Measurements from ENCODE around the gene PRAME. TPM values are rescaled to one million over a fixed set of nuclear protein-coding genes. Genes with fewer than 3 reads are reported as not detected.

Gene PRAME
- total and polyA plus RNA-seq, 7 donors = 0.03 TPM; not detected in 6

GRCh38 chr22:22508274-22509176 is 50.5 kb downstream of the PRAME start, which contains the start of gene ZNF280B:
Gene ZNF280B (minus strand): TSS chr22:22508742. CDS start chr22:22489398, 19,344 bp downstream.
- 1 to 3% (median 2%) methylated on average over 67 to 72 of the region's 72 CpGs for WGBS, 3 donors
- H3K4me1 ChIP-seq = no peaks in the 10 kb centered on the region
- peaks cover 0 to 19% (median 14%) of the 10 kb centered on the region in 3 donors for H3K27me3 ChIP-seq (ENCODE audit: insufficient read depth in 3 of 3, low read length in 2 of 3)
- peak; percentile 48 to 82 (median 80) for ATAC-seq
- H3K9me3 ChIP-seq = peaks cover 3% of the 10 kb centered on the region
- no peak for TF ChIP-seq CTCF (IDR thresholded peaks at IDR 0.05)
- no peaks in the 10 kb centered on the region for H3K36me3 ChIP-seq (ENCODE audit: insufficient read depth in 1 of 2, low read depth in 1 of 2)
- intact Hi-C loops (cut with DNase I) = no loop called here
- no peak within 1 kb of the TSS for H3K27ac ChIP-seq
- peak; percentile 49 to 73 for DNase-seq
- peak within 1 kb of the TSS; percentile 58 for H3K4me3 ChIP-seq

- intact Hi-C loops (cut with DNase I) = no loop called here
- Histone ChIP-seq H3K27ac (no peak overlapping the region), H3K27me3 (ENCODE audit: insufficient read depth in 3 of 3, low read length in 2 of 3) (peaks cover 0 to 17% (median 14%) of the 10 kb centered on the region in 3 donors), H3K4me3 (peak overlapping the region; percentile 58), H3K9me3 (peaks cover 3% of the 10 kb centered on the region), H3K36me3 (ENCODE audit: insufficient read depth in 1 of 2, low read depth in 1 of 2) (no peaks in the 10 kb centered on the region), H3K4me1 (no peaks in the 10 kb centered on the region)
- TF ChIP-seq CTCF (IDR thresholded peaks at IDR 0.05) = no peak
- no peak for ATAC-seq
- DNase-seq = no peak
- 43 to 47% (median 43%) methylated on average over 13 of the region's 13 CpGs for WGBS, 3 donors
Observed at GRCh38 chr22:22507743-22508273, 51.3 kb downstream of the PRAME start.

GRCh38 chr22:22506736-22507135 is 52.3 kb downstream of the PRAME start:
- ATAC-seq = no peak
- H3K27ac ChIP-seq = no peak overlapping the region
- 95 to 96% (median 96%) methylated on average over 1 of the region's 1 CpG for WGBS, 3 donors
- H3K36me3 ChIP-seq (ENCODE audit: insufficient read depth in 1 of 2, low read depth in 1 of 2) = no peaks in the 10 kb centered on the region
- H3K4me1 ChIP-seq = no peaks in the 10 kb centered on the region
- H3K4me3 ChIP-seq = no peak overlapping the region
- H3K27me3 ChIP-seq (ENCODE audit: insufficient read depth in 3 of 3, low read length in 2 of 3) = peaks cover 0 to 14% (median 10%) of the 10 kb centered on the region in 3 donors
- no peak for TF ChIP-seq CTCF (IDR thresholded peaks at IDR 0.05)
- DNase-seq = no peak
- intact Hi-C loops (cut with DNase I) = no loop called here
- peaks cover 3% of the 10 kb centered on the region for H3K9me3 ChIP-seq

GRCh38 chr22:22498267-22498666 is 60.8 kb downstream of the PRAME start:
- intact Hi-C loops (cut with DNase I) = no loop called here
- TF ChIP-seq CTCF (IDR thresholded peaks at IDR 0.05) = no peak
- WGBS, 3 donors = 79 to 90% (median 86%) methylated on average over 2 of the region's 2 CpGs
- Histone ChIP-seq H3K4me3 (no peak overlapping the region), H3K4me1 (no peaks in the 10 kb centered on the region), H3K27me3 (ENCODE audit: insufficient read depth in 3 of 3, low read length in 2 of 3) (peaks cover 0 to 2% (median 0%) of the 10 kb centered on the region in 3 donors), H3K27ac (no peak overlapping the region), H3K9me3 (no peaks in the 10 kb centered on the region), H3K36me3 (ENCODE audit: insufficient read depth in 1 of 2, low read depth in 1 of 2) (no peaks in the 10 kb centered on the region)
- DNase-seq = no peak
- no peak for ATAC-seq

Other genes starting within 250 kb of the PRAME start
- under 1 TPM; 0.10 to 0.54 (median 0.29) TPM for gene ZNF280B, start 50.5 kb downstream of the PRAME start, total RNA-seq
- under 1 TPM; 0.06 to 0.23 (median 0.09) TPM for gene ZNF280B, start 50.5 kb downstream of the PRAME start, polyA plus RNA-seq
- not detected for gene ZNF280A, start 39.0 kb downstream of the PRAME start, total RNA-seq
- not detected for gene ZNF280A, start 39.0 kb downstream of the PRAME start, polyA plus RNA-seq
- not detected for gene GGTLC2, start 85.3 kb upstream of the PRAME start, total RNA-seq
- not detected for gene GGTLC2, start 85.3 kb upstream of the PRAME start, polyA plus RNA-seq

All from psoas muscle (tissue), 8 donors.